ENCODE results near the gene LMTK2.

LMTK2 gene

DNA sequence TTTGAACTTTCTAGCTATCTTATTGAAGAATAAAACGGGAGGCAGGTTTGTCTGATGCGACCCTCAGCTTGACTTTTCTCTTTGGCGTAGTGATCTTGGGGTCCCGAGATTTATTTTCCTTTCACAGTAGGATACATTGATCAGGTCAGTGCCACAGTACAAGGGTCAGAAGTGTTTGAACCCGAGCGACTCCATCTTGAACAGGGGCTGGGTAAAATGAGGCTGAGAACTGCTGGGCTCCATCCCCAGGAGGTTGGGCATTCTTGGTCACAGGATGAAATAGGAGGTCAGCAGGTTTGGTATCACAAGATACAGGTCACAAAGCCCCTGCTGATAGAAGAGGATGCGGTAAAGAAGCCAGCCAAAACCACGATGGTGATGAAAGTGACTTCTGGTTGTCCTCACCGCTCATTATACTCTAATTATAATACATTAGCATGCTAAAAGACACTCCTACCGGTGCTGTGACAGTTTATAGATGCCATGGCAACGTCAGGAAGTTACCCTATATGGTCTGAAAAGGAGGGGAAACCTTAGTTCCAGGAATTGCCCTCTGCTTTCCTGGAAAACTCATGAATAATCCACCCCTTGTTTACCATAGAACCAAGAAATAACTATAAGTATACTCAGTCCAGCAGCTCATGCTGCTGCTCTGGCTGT, 148.4 kb downstream of the LMTK2 start:
- no peak for DNase-seq (ENCODE audit: low read depth)
- TF ChIP-seq, protein P1, sequence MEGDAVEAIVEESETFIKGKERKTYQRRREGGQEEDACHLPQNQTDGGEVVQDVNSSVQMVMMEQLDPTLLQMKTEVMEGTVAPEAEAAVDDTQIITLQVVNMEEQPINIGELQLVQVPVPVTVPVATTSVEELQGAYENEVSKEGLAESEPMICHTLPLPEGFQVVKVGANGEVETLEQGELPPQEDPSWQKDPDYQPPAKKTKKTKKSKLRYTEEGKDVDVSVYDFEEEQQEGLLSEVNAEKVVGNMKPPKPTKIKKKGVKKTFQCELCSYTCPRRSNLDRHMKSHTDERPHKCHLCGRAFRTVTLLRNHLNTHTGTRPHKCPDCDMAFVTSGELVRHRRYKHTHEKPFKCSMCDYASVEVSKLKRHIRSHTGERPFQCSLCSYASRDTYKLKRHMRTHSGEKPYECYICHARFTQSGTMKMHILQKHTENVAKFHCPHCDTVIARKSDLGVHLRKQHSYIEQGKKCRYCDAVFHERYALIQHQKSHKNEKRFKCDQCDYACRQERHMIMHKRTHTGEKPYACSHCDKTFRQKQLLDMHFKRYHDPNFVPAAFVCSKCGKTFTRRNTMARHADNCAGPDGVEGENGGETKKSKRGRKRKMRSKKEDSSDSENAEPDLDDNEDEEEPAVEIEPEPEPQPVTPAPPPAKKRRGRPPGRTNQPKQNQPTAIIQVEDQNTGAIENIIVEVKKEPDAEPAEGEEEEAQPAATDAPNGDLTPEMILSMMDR (IDR thresholded peaks at IDR 0.05; ENCODE audit: control insufficient read depth, extremely low read depth, insufficient read depth), result no peak
- no peak overlapping the region for H3K4me3 ChIP-seq (ENCODE audit: low read depth, low read length)

DNA sequence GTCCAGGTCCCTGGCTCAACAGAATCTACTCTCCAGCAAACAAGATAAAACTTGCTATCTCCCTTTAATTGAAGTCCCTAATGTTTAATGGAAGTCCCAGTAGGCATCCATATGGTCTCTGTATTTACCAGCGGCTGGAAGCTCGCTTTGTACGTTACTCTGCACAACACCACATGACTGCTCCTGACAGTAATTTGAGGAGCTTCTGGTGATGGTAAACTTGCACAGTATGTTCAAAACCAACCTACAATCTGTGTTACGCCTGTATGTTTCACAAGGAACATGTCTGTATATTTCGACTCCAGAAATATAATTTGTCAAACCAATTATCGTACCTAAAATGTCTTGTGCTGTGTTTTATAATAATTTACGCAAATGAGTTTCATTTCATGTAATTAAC, 149.8 kb downstream of the LMTK2 start:
- TF ChIP-seq, protein P1 (IDR thresholded peaks at IDR 0.05; ENCODE audit: control insufficient read depth, extremely low read depth, insufficient read depth), result no peak
- no peak for DNase-seq (ENCODE audit: low read depth)
- H3K4me3 ChIP-seq (ENCODE audit: low read depth, low read length), result no peak overlapping the region

DNA sequence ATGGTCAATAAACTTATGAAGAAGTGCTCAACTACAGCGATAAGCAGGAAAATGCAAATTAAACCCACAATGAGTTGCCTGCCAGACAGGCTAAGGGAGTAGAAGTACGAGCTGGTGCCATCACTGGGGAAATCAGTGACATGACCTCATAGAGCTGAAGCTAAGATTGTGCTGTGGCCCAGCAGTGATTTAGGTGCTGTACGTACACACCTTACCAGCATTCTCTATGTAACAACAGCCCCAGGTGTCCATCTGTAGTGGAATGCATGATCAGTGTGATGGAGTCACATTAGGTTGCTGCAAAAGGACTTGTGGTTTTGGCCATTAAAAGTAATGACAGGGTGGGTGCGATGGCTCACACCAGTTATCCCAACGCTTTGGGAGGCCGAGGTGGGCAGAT, 151.0 kb downstream of the LMTK2 start:
- TF ChIP-seq, protein P1 (IDR thresholded peaks at IDR 0.05; ENCODE audit: control insufficient read depth, extremely low read depth, insufficient read depth), result no peak
- H3K4me3 ChIP-seq (ENCODE audit: low read depth, low read length), result no peak overlapping the region
- DNase-seq (ENCODE audit: low read depth), result no peak
